ENCODE data around the gene MAP3K2.

MAP3K2 gene

DNA sequence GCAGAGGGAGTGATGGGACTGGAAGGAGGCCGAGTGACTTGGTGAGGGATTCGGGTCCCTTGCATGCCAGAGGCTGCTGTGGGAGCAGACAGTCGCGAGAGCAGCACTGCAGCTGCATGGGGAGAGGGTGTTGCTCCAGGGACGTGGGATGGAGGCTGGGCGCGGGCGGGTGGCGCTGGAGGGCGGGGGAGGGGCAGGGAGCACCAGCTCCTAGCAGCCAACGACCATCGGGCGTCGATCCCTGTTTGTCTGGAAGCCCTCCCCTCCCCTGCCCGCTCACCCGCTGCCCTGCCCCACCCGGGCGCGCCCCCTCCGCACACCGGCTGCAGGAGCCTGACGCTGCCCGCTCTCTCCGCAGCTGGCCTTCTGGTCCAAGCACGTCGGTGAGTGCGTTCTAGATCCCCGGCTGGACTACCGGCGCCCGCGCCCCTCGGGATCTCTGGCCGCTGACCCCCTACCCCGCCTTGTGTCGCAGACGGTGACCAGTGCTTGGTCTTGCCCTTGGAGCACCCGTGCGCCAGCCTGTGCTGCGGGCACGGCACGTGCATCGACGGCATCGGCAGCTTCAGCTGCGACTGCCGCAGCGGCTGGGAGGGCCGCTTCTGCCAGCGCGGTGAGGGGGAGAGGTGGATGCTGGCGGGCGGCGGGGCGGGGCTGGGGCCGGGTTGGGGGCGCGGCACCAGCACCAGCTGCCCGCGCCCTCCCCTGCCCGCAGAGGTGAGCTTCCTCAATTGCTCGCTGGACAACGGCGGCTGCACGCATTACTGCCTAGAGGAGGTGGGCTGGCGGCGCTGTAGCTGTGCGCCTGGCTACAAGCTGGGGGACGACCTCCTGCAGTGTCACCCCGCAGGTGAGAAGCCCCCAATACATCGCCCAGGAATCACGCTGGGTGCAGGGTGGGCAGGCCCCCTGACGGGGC, 35.0 kb upstream of the MAP3K2 start:
- POLR2A ChIA-PET: no interaction called here
- CTCF ChIA-PET: no interaction called here
- DNase-seq (ENCODE audit: extremely low spot score): no peak
- TF ChIP-seq LEF1 (IDR thresholded peaks at IDR 0.05; ENCODE audit: borderline replicate concordance) (no peak), TARDBP (IDR thresholded peaks at IDR 0.05) (no peak), SUZ12 (IDR thresholded peaks at IDR 0.05) (no peak), HDGF (IDR thresholded peaks at IDR 0.05; ENCODE audit: borderline replicate concordance) (no peak), BHLHE40 (IDR thresholded peaks at IDR 0.05; ENCODE audit: borderline replicate concordance) (no peak), ARNT (IDR thresholded peaks at IDR 0.05) (no peak), ELF4 (IDR thresholded peaks at IDR 0.05) (no peak), SP1 (IDR thresholded peaks at IDR 0.05) (no peak), FOXA1 (IDR thresholded peaks at IDR 0.05) (no peak), FOXM1 (IDR thresholded peaks at IDR 0.05; ENCODE audit: borderline replicate concordance) (no peak), FOXK2 (IDR thresholded peaks at IDR 0.05) (no peak), ZNF384 (IDR thresholded peaks at IDR 0.05) (no peak), NFRKB (IDR thresholded peaks at IDR 0.05) (no peak), L3MBTL2 (conservative IDR thresholded peaks at IDR 0.05) (no peak), CTBP1 (IDR thresholded peaks at IDR 0.05; ENCODE audit: borderline replicate concordance) (no peak)
- TF ChIP-seq, protein P1, sequence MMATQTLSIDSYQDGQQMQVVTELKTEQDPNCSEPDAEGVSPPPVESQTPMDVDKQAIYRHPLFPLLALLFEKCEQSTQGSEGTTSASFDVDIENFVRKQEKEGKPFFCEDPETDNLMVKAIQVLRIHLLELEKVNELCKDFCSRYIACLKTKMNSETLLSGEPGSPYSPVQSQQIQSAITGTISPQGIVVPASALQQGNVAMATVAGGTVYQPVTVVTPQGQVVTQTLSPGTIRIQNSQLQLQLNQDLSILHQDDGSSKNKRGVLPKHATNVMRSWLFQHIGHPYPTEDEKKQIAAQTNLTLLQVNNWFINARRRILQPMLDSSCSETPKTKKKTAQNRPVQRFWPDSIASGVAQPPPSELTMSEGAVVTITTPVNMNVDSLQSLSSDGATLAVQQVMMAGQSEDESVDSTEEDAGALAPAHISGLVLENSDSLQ (IDR thresholded peaks at IDR 0.05): no peak

DNA sequence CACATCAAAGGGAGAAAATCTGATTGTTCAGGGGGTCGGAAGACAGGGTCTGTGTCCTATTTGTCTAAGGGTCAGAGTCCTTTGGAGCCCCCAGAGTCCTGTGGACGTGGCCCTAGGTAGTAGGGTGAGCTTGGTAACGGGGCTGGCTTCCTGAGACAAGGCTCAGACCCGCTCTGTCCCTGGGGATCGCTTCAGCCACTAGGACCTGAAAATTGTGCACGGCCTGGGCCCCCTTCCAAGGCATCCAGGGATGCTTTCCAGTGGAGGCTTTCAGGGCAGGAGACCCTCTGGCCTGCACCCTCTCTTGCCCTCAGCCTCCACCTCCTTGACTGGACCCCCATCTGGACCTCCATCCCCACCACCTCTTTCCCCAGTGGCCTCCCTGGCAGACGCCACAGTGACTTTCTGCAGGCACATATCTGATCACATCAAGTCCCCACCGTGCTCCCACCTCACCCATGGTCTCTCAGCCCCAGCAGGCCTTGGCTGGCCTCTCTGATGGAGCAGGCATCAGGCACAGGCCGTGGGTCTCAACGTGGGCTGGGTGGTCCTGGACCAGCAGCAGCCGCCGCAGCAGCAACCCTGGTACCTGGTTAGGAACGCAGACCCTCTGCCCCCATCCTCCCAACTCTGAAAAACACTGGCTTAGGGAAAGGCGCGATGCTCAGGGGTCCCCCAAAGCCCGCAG, 34.2 kb upstream of the MAP3K2 start:
- no peak for DNase-seq (ENCODE audit: extremely low spot score)
- TF ChIP-seq L3MBTL2 (conservative IDR thresholded peaks at IDR 0.05) (no peak), SP1 (IDR thresholded peaks at IDR 0.05) (no peak), FOXK2 (IDR thresholded peaks at IDR 0.05) (no peak), HDGF (IDR thresholded peaks at IDR 0.05; ENCODE audit: borderline replicate concordance) (no peak)
- ChIA-PET POLR2A (no interaction called here), CTCF (no interaction called here)

DNA sequence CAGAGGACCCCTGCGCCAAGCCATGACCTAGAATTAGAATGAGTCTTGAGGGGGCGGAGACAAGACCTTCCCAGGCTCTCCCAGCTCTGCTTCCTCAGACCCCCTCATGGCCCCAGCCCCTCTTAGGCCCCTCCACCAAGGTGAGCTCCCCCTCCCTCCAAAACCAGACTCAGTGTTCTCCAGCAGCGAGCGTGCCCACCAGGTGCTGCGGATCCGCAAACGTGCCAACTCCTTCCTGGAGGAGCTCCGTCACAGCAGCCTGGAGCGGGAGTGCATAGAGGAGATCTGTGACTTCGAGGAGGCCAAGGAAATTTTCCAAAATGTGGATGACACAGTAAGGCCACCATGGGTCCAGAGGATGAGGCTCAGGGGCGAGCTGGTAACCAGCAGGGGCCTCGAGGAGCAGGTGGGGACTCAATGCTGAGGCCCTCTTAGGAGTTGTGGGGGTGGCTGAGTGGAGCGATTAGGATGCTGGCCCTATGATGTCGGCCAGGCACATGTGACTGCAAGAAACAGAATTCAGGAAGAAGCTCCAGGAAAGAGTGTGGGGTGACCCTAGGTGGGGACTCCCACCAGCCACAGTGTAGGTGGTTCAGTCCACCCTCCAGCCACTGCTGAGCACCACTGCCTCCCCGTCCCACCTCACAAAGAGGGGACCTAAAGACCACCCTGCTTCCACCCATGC, 33.5 kb upstream of the MAP3K2 start:
- ChIA-PET POLR2A (no interaction called here), CTCF (no interaction called here)
- no peak for TF ChIP-seq SUZ12 (IDR thresholded peaks at IDR 0.05)
- no peak for DNase-seq (ENCODE audit: extremely low spot score)

DNA sequence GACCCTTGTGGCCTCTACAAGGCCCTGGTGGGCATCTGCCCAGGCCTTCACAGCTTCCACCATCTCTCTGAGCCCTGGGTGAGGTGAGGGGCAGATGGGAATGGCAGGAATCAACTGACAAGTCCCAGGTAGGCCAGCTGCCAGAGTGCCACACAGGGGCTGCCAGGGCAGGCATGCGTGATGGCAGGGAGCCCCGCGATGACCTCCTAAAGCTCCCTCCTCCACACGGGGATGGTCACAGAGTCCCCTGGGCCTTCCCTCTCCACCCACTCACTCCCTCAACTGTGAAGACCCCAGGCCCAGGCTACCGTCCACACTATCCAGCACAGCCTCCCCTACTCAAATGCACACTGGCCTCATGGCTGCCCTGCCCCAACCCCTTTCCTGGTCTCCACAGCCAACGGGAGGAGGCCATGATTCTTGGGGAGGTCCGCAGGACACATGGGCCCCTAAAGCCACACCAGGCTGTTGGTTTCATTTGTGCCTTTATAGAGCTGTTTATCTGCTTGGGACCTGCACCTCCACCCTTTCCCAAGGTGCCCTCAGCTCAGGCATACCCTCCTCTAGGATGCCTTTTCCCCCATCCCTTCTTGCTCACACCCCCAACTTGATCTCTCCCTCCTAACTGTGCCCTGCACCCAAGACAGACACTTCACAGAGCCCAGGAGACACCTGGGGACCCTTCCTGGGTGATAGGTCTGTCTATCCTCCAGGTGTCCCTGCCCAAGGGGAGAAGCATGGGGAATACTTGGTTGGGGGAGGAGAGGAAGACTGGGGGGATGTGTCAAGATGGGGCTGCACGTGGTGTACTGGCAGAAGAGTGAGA, 32.5 kb upstream of the MAP3K2 start:
- TF ChIP-seq ELF4 (IDR thresholded peaks at IDR 0.05) (no peak), HDGF (IDR thresholded peaks at IDR 0.05; ENCODE audit: borderline replicate concordance) (no peak), LEF1 (IDR thresholded peaks at IDR 0.05; ENCODE audit: borderline replicate concordance) (no peak), SUZ12 (IDR thresholded peaks at IDR 0.05) (no peak), SP1 (IDR thresholded peaks at IDR 0.05) (no peak), NFRKB (IDR thresholded peaks at IDR 0.05) (no peak), FOXM1 (IDR thresholded peaks at IDR 0.05; ENCODE audit: borderline replicate concordance) (no peak), TARDBP (IDR thresholded peaks at IDR 0.05) (no peak), FOXA1 (IDR thresholded peaks at IDR 0.05) (no peak), ARNT (IDR thresholded peaks at IDR 0.05) (no peak), FOXK2 (IDR thresholded peaks at IDR 0.05) (no peak), BHLHE40 (IDR thresholded peaks at IDR 0.05; ENCODE audit: borderline replicate concordance) (no peak), CTBP1 (IDR thresholded peaks at IDR 0.05; ENCODE audit: borderline replicate concordance) (no peak), ZNF384 (IDR thresholded peaks at IDR 0.05) (no peak), L3MBTL2 (conservative IDR thresholded peaks at IDR 0.05) (no peak)
- TF ChIP-seq, protein P1 (IDR thresholded peaks at IDR 0.05): no peak
- no peak for DNase-seq (ENCODE audit: extremely low spot score)
- ChIA-PET CTCF (no interaction called here), POLR2A (interaction anchor here (0.7 to 1.2 kb wide), 3 partner anchors 13 to 126 kb away, joined by 3 to 5 read pairs (median 3); partner anchors contain the start of genes ERCC3 and IWS1)

DNA sequence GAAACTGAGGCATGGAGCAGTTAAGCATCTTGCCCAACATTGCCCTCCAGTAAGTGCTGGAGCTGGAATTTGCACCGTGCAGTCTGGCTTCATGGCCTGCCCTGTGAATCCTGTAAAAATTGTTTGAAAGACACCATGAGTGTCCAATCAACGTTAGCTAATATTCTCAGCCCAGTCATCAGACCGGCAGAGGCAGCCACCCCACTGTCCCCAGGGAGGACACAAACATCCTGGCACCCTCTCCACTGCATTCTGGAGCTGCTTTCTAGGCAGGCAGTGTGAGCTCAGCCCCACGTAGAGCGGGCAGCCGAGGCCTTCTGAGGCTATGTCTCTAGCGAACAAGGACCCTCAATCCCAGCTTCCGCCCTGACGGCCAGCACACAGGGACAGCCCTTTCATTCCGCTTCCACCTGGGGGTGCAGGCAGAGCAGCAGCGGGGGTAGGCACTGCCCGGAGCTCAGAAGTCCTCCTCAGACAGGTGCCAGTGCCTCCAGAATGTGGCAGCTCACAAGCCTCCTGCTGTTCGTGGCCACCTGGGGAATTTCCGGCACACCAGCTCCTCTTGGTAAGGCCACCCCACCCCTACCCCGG, 31.8 kb upstream of the MAP3K2 start:
- no peak for DNase-seq (ENCODE audit: extremely low spot score)
- CTCF ChIA-PET: no interaction called here
- TF ChIP-seq, protein P1 (IDR thresholded peaks at IDR 0.05): peak; percentile 52
- TF ChIP-seq LEF1 (IDR thresholded peaks at IDR 0.05; ENCODE audit: borderline replicate concordance): no peak
- POLR2A ChIA-PET: interaction anchor here (0.7 to 1.2 kb wide), 3 partner anchors 12 to 126 kb away, joined by 3 to 5 read pairs (median 3); partner anchors contain the start of genes ERCC3 and IWS1

Data from HEK293T (cell line).